ENCODE measurements around the gene MYO6.

The MYO6 gene

GRCh38 chr6:75800133-75800532 lies 51.1 kb downstream of the MYO6 start:
- no peak for DNase-seq (ENCODE audit: low spot score)
- H3K27ac ChIP-seq: no peak overlapping the region
- POLR2A ChIA-PET (ENCODE audit: low non-redundant PET): no interaction called here
- CTCF ChIA-PET: no interaction called here
- TF ChIP-seq CTCF (conservative IDR thresholded peaks at IDR 0.05; ENCODE audit: low read depth): no peak

- H3K27ac ChIP-seq: no peak overlapping the region
- no peak for DNase-seq (ENCODE audit: low spot score)
- TF ChIP-seq CTCF (conservative IDR thresholded peaks at IDR 0.05; ENCODE audit: low read depth): no peak
- CTCF ChIA-PET: no interaction called here
- POLR2A ChIA-PET (ENCODE audit: low non-redundant PET): no interaction called here
Observed at GRCh38 chr6:75800708-75801505, 51.9 kb downstream of the MYO6 start.

DNA sequence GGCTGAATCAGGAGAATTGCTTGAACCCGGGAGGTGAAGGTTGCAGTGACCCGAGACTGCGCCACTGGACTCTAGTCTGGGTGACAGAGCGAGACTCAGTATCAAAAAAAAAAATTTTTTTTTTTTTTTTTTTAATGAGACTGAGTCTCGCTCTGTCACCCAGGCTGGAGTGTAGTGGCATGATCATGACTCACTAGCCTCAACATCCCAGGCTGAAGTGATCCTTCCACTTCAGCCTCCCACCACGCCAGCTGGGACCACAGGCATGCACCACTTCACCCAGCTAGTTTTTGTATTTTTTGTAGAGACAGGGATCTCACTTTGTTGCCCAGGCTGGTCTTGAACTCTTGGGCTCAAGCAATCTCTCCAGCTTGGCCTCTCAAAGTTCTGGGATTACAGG lies 53.3 kb downstream of the MYO6 start:
- no peak overlapping the region for H3K27ac ChIP-seq
- no peak for DNase-seq (ENCODE audit: low spot score)
- no peak for TF ChIP-seq CTCF (conservative IDR thresholded peaks at IDR 0.05; ENCODE audit: low read depth)
- CTCF ChIA-PET: no interaction called here
- POLR2A ChIA-PET (ENCODE audit: low non-redundant PET): no interaction called here

DNA sequence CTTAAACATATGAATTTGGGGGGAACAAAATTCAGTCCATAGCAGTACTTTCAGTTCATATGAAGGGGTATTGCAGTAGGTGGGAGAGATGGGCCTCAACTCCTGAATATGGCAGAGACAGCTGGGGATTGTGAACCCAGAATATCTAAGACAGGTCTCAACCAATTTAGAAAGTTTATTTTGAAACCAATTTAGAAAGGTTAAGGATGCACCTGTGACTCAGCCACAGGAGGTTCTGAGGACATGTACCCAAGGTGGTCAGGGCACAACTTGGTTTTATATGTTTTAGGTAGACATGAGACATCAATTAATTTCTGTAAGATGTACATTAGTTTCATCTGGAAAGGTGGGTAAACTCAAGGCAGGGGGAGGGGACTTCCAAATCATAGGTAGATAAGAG lies 59.5 kb downstream of the MYO6 start:
- no peak for TF ChIP-seq CTCF (conservative IDR thresholded peaks at IDR 0.05; ENCODE audit: low read depth)
- DNase-seq (ENCODE audit: low spot score): no peak
- ChIA-PET CTCF (no interaction called here), POLR2A (ENCODE audit: low non-redundant PET) (no interaction called here)
- no peak overlapping the region for H3K27ac ChIP-seq

DNA sequence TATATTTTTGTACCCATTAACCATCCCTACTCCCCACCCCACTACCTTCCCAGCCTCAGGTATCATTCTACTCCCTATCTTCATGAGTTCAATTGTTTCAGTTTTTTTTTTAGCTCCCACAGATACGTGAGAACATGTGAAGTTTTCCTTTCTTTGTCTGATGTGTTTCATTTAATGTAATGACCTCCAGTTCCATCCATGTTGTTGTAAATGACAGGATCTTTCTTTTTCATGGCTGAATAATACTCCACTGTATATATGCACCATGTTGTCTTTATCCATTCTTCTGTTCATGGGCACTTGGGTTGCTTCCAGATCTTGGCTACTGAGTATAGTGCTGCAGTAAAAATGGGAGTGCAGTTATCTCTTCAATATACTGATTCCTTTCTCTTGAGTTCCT lies 63.5 kb downstream of the MYO6 start:
- H3K27ac ChIP-seq: no peak overlapping the region
- TF ChIP-seq CTCF (conservative IDR thresholded peaks at IDR 0.05; ENCODE audit: low read depth): no peak
- no peak for DNase-seq (ENCODE audit: low spot score)
- CTCF ChIA-PET: no interaction called here
- POLR2A ChIA-PET (ENCODE audit: low non-redundant PET): no interaction called here

- TF ChIP-seq CTCF (conservative IDR thresholded peaks at IDR 0.05; ENCODE audit: low read depth): no peak
- ChIA-PET CTCF (interaction anchor here (0.5 kb wide), 1 partner anchor 31 kb away, joined by 4 read pairs; no protein-coding TSS in a partner anchor), POLR2A (ENCODE audit: low non-redundant PET) (no interaction called here)
- H3K27ac ChIP-seq: no peak overlapping the region
- DNase-seq (ENCODE audit: low spot score): no peak
Observed at GRCh38 chr6:75813476-75814250, 64.6 kb downstream of the MYO6 start.

Measured in RWPE1 (cell line).